H9 (cell line): ENCODE measurements around the gene HYAL2. TPM values are rescaled to one million over a fixed set of nuclear protein-coding genes. Genes with fewer than 3 reads are reported as not detected.

Experiments used
- DNase-seq: peaks from one replicate; pipeline ENCODE4 v3.0.0-alpha.2; 2017
- H2AFZ ChIP-seq: one replicate; pipeline ENCODE4 v1.6.1; 2013; ENCODE audit warnings: mild to moderate bottlenecking, low read length, control low read depth, moderate library complexity
- H2AK5ac ChIP-seq: 2 replicates; pipeline ENCODE4 v1.6.1; 2013; ENCODE audit warnings: low read length, control low read depth, mixed read lengths; ENCODE audit not compliant: insufficient read length
- H2BK120ac ChIP-seq: one replicate; pipeline ENCODE4 v1.6.1; 2013; ENCODE audit warnings: low read depth, mild to moderate bottlenecking, low read length, control low read depth, inconsistent platforms; ENCODE audit not compliant: poor library complexity, severe bottlenecking
- H2BK12ac ChIP-seq: 2 replicates; pipeline ENCODE4 v1.6.1; 2013; ENCODE audit warnings: low read length, control low read depth, mixed read lengths, low read depth; ENCODE audit not compliant: insufficient read length
- H2BK15ac ChIP-seq: 2 replicates; pipeline ENCODE4 v1.6.1; 2013; ENCODE audit warnings: low read depth, low read length, control low read depth
- H2BK20ac ChIP-seq: one replicate; pipeline ENCODE4 v1.6.1; 2013; ENCODE audit warnings: low read depth, mild to moderate bottlenecking, low read length, control low read depth, inconsistent platforms; ENCODE audit not compliant: poor library complexity, severe bottlenecking
- H2BK5ac ChIP-seq: 2 replicates; pipeline ENCODE4 v1.6.1; 2013; ENCODE audit warnings: low read length, control low read depth, mixed read lengths; ENCODE audit not compliant: insufficient read length
- H3K14ac ChIP-seq: 2 replicates; pipeline ENCODE4 v1.6.1; 2013; ENCODE audit warnings: low read length, control low read depth; ENCODE audit not compliant: insufficient read depth
- H3K18ac ChIP-seq: 2 replicates; pipeline ENCODE4 v1.6.1; 2013; ENCODE audit warnings: low read depth, mild to moderate bottlenecking, mixed read lengths, low read length, control low read depth; ENCODE audit not compliant: insufficient read length
- H3K23ac ChIP-seq: 2 replicates; pipeline ENCODE4 v1.6.1; 2013; ENCODE audit warnings: low read length, control low read depth, mixed read lengths, low read depth; ENCODE audit not compliant: insufficient read length
- H3K23me2 ChIP-seq: 2 replicates; pipeline ENCODE4 v1.6.1; 2013; ENCODE audit warnings: low read depth, mild to moderate bottlenecking, mixed read lengths, low read length, control low read depth; ENCODE audit not compliant: insufficient read length, poor library complexity, severe bottlenecking
- H3K27ac ChIP-seq: 2 replicates; pipeline ENCODE4 v1.5.1; 2013; ENCODE audit warnings: low read length, control low read depth, mixed read lengths, low read depth; ENCODE audit not compliant: insufficient read length
- H3K27me3 ChIP-seq: 2 replicates; pipeline ENCODE4 v1.6.1; 2013; ENCODE audit warnings: low read length, control low read depth, inconsistent platforms; ENCODE audit not compliant: insufficient read depth
- H3K4ac ChIP-seq: 2 replicates; pipeline ENCODE4 v1.6.1; 2013; ENCODE audit warnings: low read depth, mild to moderate bottlenecking, control low read depth, inconsistent platforms, low read length, moderate library complexity
- H3K4me1 ChIP-seq: 2 replicates; pipeline ENCODE4 v1.6.1; 2013; ENCODE audit warnings: low read length, control low read depth, inconsistent platforms; ENCODE audit not compliant: insufficient read depth
- H3K4me2 ChIP-seq: 2 replicates; pipeline ENCODE4 v1.6.1; 2013; ENCODE audit warnings: low read length, control low read depth, mixed read lengths; ENCODE audit not compliant: insufficient read length, insufficient read depth
- H3K56ac ChIP-seq: 2 replicates; pipeline ENCODE4 v1.6.1; 2013; ENCODE audit warnings: low read depth, mild to moderate bottlenecking, mixed read lengths, low read length, control low read depth; ENCODE audit not compliant: insufficient read length
- H3K79me1 ChIP-seq: 2 replicates; pipeline ENCODE4 v1.6.1; 2013; ENCODE audit warnings: low read depth, mild to moderate bottlenecking, moderate library complexity, low read length, control low read depth, inconsistent platforms; ENCODE audit not compliant: insufficient read depth, poor library complexity, severe bottlenecking
- H3K79me2 ChIP-seq: 2 replicates; pipeline ENCODE4 v1.6.1; 2013; ENCODE audit warnings: low read length, control low read depth, inconsistent platforms; ENCODE audit not compliant: insufficient read depth
- H3K9ac ChIP-seq: 2 replicates; pipeline ENCODE4 v1.6.1; 2013; ENCODE audit warnings: low read length, control low read depth, mixed read lengths; ENCODE audit not compliant: insufficient read length; ENCODE audit errors: extremely low read depth
- H3K9me3 ChIP-seq: one replicate; pipeline ENCODE4 v1.6.1; 2013; ENCODE audit warnings: low read depth, low read length, inconsistent platforms; ENCODE audit not compliant: control insufficient read depth
- H3T11ph ChIP-seq: one replicate; pipeline ENCODE4 v1.6.1; 2013; ENCODE audit warnings: mild to moderate bottlenecking, low read length, control low read depth, inconsistent platforms
- H4K20me1 ChIP-seq: one replicate; pipeline ENCODE4 v1.6.1; 2013; ENCODE audit not compliant: control insufficient read depth, insufficient read length, insufficient read depth
- H4K5ac ChIP-seq: 2 replicates; pipeline ENCODE4 v1.6.1; 2013; ENCODE audit warnings: low read depth, mild to moderate bottlenecking, mixed read lengths, low read length, control low read depth; ENCODE audit not compliant: insufficient read length
- H4K8ac ChIP-seq: replicated peaks from 2 replicates; pipeline ENCODE4 v1.6.1; 2013; ENCODE audit warnings: low read length, control low read depth, mixed read lengths, low read depth; ENCODE audit not compliant: insufficient read length
- H4K91ac ChIP-seq: 2 replicates; pipeline ENCODE4 v1.6.1; 2013; ENCODE audit warnings: low read depth, mild to moderate bottlenecking, moderate library complexity, mixed read lengths, low read length, control low read depth; ENCODE audit not compliant: insufficient read length
- H3K27ac Mint-ChIP-seq, 3 experiments: 2 replicates in 2 of 3; 3 replicates in 1 of 3; pipeline ENCODE4 v1.8.0; 2020 to 2021; ENCODE audit warnings: mixed read lengths in 3 of 3, mild to moderate bottlenecking in 1 of 3, moderate library complexity in 1 of 3
- H3K27me3 Mint-ChIP-seq: 2 replicates; pipeline ENCODE4 v1.8.0; 2021; ENCODE audit warnings: low read depth, mild to moderate bottlenecking, moderate library complexity, mixed read lengths
- H3K36me3 Mint-ChIP-seq, 3 experiments: 2 replicates in 2 of 3; 3 replicates in 1 of 3; pipeline ENCODE4 v1.8.0; 2020 to 2021; ENCODE audit warnings: low read depth in 3 of 3, mixed read lengths in 3 of 3; ENCODE audit not compliant: insufficient read depth in 1 of 3
- H3K4me1 Mint-ChIP-seq, 2 experiments: 2 replicates each; pipeline ENCODE4 v1.8.0; 2020; ENCODE audit warnings: mixed read lengths in 2 of 2
- H3K4me3 Mint-ChIP-seq, 2 experiments: 2 replicates in 1 of 2; 3 replicates in 1 of 2; pipeline ENCODE4 v1.8.0; 2020 to 2021; ENCODE audit warnings: mild to moderate bottlenecking in 2 of 2, mixed read lengths in 2 of 2, moderate library complexity in 1 of 2
- H3K9me3 Mint-ChIP-seq, 2 experiments: 2 replicates in 1 of 2; 3 replicates in 1 of 2; pipeline ENCODE4 v1.8.0; 2020; ENCODE audit warnings: mild to moderate bottlenecking in 2 of 2, mixed read lengths in 2 of 2, moderate library complexity in 1 of 2
- WGBS: extraction: QIAGEN DNeasy Blood & Tissue Kit; methylation state at CpG from one replicate; pipeline ENCODE4 v1.1.7; 2013; ENCODE audit warnings: missing lambda C conversion rate, low lambda C conversion rate, mixed read lengths; ENCODE audit not compliant: insufficient read length; ENCODE audit errors: extremely low coverage; 5-methylcytosine and 5-hydroxymethylcytosine counted together
- total RNA-seq: library from RNA; stranded (reverse); gene quantifications from 2 replicates; pipeline ENCODE4 v1.2.1, GENCODE V29; 2021
- TF ChIP-seq, protein P1 (sequence below): fragments of 200-600 bp; sonication (generic); conservative IDR thresholded peaks from 3 replicates; pipeline ENCODE4 v1.8.0; 2021; ENCODE audit warnings: antibody characterized with exemption, mild to moderate bottlenecking

Gene HYAL2
- total RNA-seq, 1 experiment from 2014 or later, result 51.9 TPM

DNA sequence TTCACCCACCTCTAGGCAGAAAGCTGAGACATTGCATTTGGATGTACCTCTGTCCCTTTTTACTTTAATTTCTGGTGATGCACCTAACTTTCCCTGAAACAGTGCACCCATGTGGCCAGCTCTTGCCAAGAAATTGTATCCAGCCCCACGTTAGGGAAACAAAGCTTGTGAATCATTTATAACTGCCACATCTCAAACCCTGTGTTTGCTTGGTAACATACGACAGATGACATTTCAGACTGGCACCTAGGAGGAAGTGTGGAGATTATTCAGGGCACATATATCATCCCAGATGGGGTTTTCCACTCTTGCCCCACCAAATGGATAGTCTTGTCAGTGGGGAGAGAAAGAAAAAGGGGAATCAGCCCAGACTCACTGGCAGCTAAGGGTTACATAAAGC lies 30.2 kb upstream of the HYAL2 start:
- Mint-ChIP-seq H3K4me3 (no peak overlapping the region), H3K4me1 (peaks cover 28% of the 10 kb centered on the region in 2 experiments), H3K27ac (peak overlapping the region in 1 of 3 experiments; percentile 27; a peak in 1 of 7 replicates), H3K36me3 (peaks cover 16 to 32% (median 30%) of the 10 kb centered on the region in 3 experiments; a peak in 6 of 7 replicates), H3K27me3 (no peaks in the 10 kb centered on the region), H3K9me3 (no peaks in the 10 kb centered on the region)
- TF ChIP-seq, protein P1, sequence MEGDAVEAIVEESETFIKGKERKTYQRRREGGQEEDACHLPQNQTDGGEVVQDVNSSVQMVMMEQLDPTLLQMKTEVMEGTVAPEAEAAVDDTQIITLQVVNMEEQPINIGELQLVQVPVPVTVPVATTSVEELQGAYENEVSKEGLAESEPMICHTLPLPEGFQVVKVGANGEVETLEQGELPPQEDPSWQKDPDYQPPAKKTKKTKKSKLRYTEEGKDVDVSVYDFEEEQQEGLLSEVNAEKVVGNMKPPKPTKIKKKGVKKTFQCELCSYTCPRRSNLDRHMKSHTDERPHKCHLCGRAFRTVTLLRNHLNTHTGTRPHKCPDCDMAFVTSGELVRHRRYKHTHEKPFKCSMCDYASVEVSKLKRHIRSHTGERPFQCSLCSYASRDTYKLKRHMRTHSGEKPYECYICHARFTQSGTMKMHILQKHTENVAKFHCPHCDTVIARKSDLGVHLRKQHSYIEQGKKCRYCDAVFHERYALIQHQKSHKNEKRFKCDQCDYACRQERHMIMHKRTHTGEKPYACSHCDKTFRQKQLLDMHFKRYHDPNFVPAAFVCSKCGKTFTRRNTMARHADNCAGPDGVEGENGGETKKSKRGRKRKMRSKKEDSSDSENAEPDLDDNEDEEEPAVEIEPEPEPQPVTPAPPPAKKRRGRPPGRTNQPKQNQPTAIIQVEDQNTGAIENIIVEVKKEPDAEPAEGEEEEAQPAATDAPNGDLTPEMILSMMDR, result peak; percentile 40; the same call in 2 of the 3 replicates
- H2BK12ac ChIP-seq, result no peak overlapping the region
- H3K4me2 ChIP-seq, result no peak overlapping the region
- H3K27ac ChIP-seq, result no peak overlapping the region
- H4K91ac ChIP-seq, result no peak overlapping the region
- H2BK15ac ChIP-seq, result no peak overlapping the region
- H3K79me1 ChIP-seq, result peaks cover 3% of the 10 kb centered on the region
- H3K4me1 ChIP-seq, result no peaks in the 10 kb centered on the region; the same call in 1 of the 2 replicates
- H3K27me3 ChIP-seq, result no peaks in the 10 kb centered on the region
- H2BK20ac ChIP-seq, result no peak overlapping the region
- no peak for DNase-seq
- no peak overlapping the region for H2BK5ac ChIP-seq
- no peak overlapping the region for H3K9ac ChIP-seq
- H2AK5ac ChIP-seq, result no peak overlapping the region
- H3K56ac ChIP-seq, result no peak overlapping the region
- no peak overlapping the region for H3K23ac ChIP-seq
- no peaks in the 10 kb centered on the region for H3K9me3 ChIP-seq
- H2BK120ac ChIP-seq, result no peak overlapping the region
- peaks cover under 1% of the 10 kb centered on the region; the same call in 1 of the 2 replicates for H3K79me2 ChIP-seq
- WGBS, result no CpG with 5 or more reads among the region's 2 CpGs
- H2AFZ ChIP-seq, result no peak overlapping the region
- H3T11ph ChIP-seq, result no peak overlapping the region
- H3K4ac ChIP-seq, result no peak overlapping the region
- H3K18ac ChIP-seq, result no peak overlapping the region
- H3K23me2 ChIP-seq, result peaks cover 10% of the 10 kb centered on the region
- no peaks in the 10 kb centered on the region for H4K20me1 ChIP-seq
- no peak overlapping the region for H4K8ac ChIP-seq
- H4K5ac ChIP-seq, result no peak overlapping the region
- no peak overlapping the region for H3K14ac ChIP-seq
